ENCODE data around the gene FAM161A.
A peak's percentile ranks its signal among the peaks of the same experiment; 100 is the strongest.

FAM161A gene

DNA sequence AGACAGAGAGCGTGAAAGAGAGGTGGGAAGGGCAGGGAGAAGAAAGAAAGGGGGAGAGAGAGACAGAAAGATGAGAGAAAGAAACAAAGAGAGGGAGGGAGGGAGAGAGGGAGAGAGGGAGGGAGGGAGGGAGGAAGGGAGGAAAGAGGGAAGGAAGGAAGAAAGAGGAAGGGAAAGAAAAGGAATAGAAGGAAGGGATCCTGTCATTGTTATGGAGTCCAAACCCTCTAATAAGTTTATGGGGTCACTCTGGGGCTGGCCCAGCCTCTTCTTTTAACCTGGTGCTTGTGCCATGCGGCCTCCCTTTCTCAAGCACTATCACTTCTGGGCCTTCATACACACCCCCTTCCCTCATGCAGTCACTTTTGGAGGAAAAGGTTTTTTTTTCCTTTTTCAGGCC is 58.5 kb downstream of the FAM161A start:
- TF ChIP-seq ZBTB7A (IDR thresholded peaks at IDR 0.05; ENCODE audit: low read depth) (no peak), TAF1 (IDR thresholded peaks at IDR 0.05; ENCODE audit: low read depth) (no peak), REST (IDR thresholded peaks at IDR 0.05; ENCODE audit: low read depth) (no peak), CEBPB (IDR thresholded peaks at IDR 0.05) (no peak), USF1 (IDR thresholded peaks at IDR 0.05) (no peak), EGR1 (IDR thresholded peaks at IDR 0.05) (no peak), EP300 (IDR thresholded peaks at IDR 0.05; ENCODE audit: borderline replicate concordance) (no peak), MAX (IDR thresholded peaks at IDR 0.05) (no peak), NFIC (IDR thresholded peaks at IDR 0.05) (no peak), CREB1 (IDR thresholded peaks at IDR 0.05; ENCODE audit: low read depth) (no peak), FOXM1 (IDR thresholded peaks at IDR 0.05; ENCODE audit: borderline replicate concordance, low read depth) (no peak), RAD21 (IDR thresholded peaks at IDR 0.05; ENCODE audit: low read depth) (no peak), TCF12 (IDR thresholded peaks at IDR 0.05; ENCODE audit: low read depth) (no peak)

GRCh38 chr2:61793389-61793836 is 60.4 kb downstream of the FAM161A start:
- TF ChIP-seq ZBTB7A (IDR thresholded peaks at IDR 0.05; ENCODE audit: low read depth) (no peak), RAD21 (IDR thresholded peaks at IDR 0.05; ENCODE audit: low read depth) (peak; percentile 68), REST (IDR thresholded peaks at IDR 0.05; ENCODE audit: low read depth) (no peak), EP300 (IDR thresholded peaks at IDR 0.05; ENCODE audit: borderline replicate concordance) (no peak)

DNA sequence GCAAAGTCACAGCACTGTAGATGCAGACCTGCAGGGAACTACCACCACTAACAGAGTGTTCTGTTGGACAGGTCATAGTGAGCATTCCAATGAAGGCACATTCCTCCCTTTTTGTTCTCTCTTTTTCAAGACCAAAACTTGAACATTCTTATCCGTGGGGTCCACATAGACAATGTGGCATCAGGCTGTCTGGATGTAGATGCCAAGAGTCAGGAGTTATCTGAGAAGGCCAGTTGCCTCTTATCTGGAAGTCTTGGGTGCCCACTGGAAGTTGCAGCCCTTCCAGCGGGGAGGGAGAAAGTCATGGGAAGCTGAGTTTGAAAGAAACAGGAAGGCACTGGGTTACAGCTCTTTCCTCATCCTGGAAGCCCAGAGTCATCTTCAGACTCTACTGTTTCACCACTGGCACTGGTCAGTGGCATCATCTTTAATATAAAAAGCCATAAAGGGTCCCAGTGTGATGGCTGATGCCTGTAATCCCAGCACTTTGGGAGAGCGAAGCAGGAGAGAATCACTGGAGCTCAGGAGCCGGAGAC is 61.4 kb downstream of the FAM161A start:
- TF ChIP-seq EGR1 (IDR thresholded peaks at IDR 0.05) (no peak), REST (IDR thresholded peaks at IDR 0.05; ENCODE audit: low read depth) (no peak), YY1 (IDR thresholded peaks at IDR 0.05; ENCODE audit: low read depth) (no peak), RAD21 (IDR thresholded peaks at IDR 0.05; ENCODE audit: low read depth) (no peak), FOXM1 (IDR thresholded peaks at IDR 0.05; ENCODE audit: borderline replicate concordance, low read depth) (no peak), TAF1 (IDR thresholded peaks at IDR 0.05; ENCODE audit: low read depth) (no peak), CEBPB (IDR thresholded peaks at IDR 0.05) (no peak), EP300 (IDR thresholded peaks at IDR 0.05; ENCODE audit: borderline replicate concordance) (no peak), USF1 (IDR thresholded peaks at IDR 0.05) (no peak), MAX (IDR thresholded peaks at IDR 0.05) (no peak), NFIC (IDR thresholded peaks at IDR 0.05) (no peak), TEAD4 (IDR thresholded peaks at IDR 0.05) (no peak)

DNA sequence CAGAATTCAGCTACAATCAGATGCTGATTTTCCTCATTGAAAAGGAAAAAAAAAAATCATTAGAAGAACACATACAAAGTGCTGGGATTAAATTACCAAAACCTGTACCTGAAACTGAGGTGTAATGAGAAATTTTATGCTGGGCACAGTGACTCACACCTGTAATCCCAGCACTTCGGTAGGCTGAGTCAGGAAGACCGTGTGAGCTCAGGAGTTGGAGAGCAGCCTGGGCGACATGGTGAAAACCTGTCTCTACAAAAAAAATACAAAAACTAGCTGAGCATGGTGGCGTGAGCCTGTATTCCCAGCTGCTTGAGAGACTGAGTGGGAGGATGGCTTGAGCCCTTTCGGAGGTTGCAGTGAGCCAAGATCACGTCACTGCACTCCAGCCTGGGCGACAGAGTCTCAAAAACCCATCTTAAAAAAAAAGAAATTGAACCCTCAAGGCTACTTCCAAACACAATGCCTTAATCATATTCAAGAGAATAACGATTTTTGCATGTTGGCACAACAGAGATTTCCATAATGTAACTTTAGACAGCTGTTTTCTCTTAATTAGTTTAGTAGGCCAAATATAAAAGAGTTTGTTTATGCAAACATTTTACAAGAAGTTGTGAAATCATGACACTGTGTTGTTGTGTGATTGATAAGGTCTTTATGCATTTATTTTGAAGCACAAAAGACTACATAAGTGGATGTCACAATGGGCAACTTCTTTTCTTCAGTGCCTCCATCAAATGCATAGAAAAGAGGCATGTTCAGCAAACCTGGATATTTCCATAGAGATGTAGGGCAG is 63.9 kb downstream of the FAM161A start:
- TF ChIP-seq TAF1 (IDR thresholded peaks at IDR 0.05; ENCODE audit: low read depth) (no peak), MAX (IDR thresholded peaks at IDR 0.05) (no peak), TCF12 (IDR thresholded peaks at IDR 0.05; ENCODE audit: low read depth) (no peak), EGR1 (IDR thresholded peaks at IDR 0.05) (no peak), CEBPB (IDR thresholded peaks at IDR 0.05) (no peak), ZBTB7A (IDR thresholded peaks at IDR 0.05; ENCODE audit: low read depth) (no peak), RAD21 (IDR thresholded peaks at IDR 0.05; ENCODE audit: low read depth) (no peak), EP300 (IDR thresholded peaks at IDR 0.05; ENCODE audit: borderline replicate concordance) (no peak), TEAD4 (IDR thresholded peaks at IDR 0.05) (no peak), REST (IDR thresholded peaks at IDR 0.05; ENCODE audit: low read depth) (no peak), FOXM1 (IDR thresholded peaks at IDR 0.05; ENCODE audit: borderline replicate concordance, low read depth) (no peak)

Measured in Ishikawa (cell line).